MG63 (cell line): Measurements from ENCODE around the gene CDC42EP1. TPM values are rescaled to one million over a fixed set of nuclear protein-coding genes. Genes with fewer than 3 reads are reported as not detected.
A peak's percentile ranks its signal among the peaks of the same experiment; 100 is the strongest.

ENCODE experiments used
- DNase-seq: peaks from one replicate; pipeline ENCODE4 v3.0.0-alpha.2; 2020
- H3K27me3 ChIP-seq: fragments of 250-450 bp; sonication (Bioruptor Pico); 2 replicates; pipeline ENCODE4 v1.5.1; 2020; ENCODE audit warnings: mild to moderate bottlenecking, moderate library complexity
- H3K36me3 ChIP-seq: fragments of 250-450 bp; sonication (Bioruptor Pico); 2 replicates; pipeline ENCODE4 v1.5.1; 2020; ENCODE audit warnings: mild to moderate bottlenecking, moderate library complexity
- H3K4me3 ChIP-seq: fragments of 250-450 bp; sonication (Bioruptor Pico); 2 replicates; pipeline ENCODE4 v1.5.1; 2020; ENCODE audit warnings: mild to moderate bottlenecking, moderate library complexity
- H3K9me3 ChIP-seq: fragments of 250-450 bp; sonication (Bioruptor Pico); 2 replicates; pipeline ENCODE4 v1.5.1; 2020; ENCODE audit warnings: mild to moderate bottlenecking, moderate library complexity
- total RNA-seq: library from RNA; depleted of rRNA; stranded (reverse); fragments of >200 nt; shearing (Covaris generic); gene quantifications from 2 replicates; pipeline ENCODE4 v1.2.3, GENCODE V29; 2014; ENCODE audit warnings: low replicate concordance; rRNA removed

CDC42EP1 gene
- total RNA-seq, 1 experiment from 2014 or later = 38.5 TPM

DNA sequence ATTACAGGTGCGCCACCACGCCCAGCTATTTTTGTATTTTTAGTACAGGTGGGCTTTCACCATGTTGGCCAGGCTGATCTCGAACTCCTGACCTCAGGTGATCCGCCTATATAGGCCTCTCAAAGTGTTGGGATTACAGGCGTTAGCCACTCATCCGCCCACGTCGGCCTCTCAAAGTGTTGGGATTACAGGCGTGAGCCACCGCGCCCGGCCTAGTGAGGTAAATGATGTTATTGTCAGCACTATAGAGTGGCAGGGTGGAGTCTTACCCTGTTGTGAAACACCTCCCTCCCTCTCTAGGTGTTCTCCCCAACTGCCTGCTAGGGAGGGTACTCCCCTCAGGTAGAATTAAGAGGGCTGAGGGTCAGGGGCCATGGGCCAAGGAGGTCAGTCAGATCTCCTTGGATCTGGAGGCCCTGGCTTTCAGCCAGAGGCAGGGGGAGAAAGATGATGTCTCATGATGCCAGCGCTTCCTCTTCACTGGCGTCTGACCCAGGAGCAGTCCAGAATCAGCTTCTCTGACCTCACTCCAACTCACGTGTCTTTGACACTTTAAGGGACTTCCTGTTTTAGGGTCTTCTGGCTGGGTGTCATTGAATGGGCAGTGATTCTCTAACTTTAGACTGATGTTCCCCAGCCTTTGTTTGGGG is 50.3 kb downstream of the CDC42EP1 start:
- Histone ChIP-seq H3K9me3 (no peaks in the 10 kb centered on the region), H3K4me3 (peak overlapping the region; percentile 82)

DNA sequence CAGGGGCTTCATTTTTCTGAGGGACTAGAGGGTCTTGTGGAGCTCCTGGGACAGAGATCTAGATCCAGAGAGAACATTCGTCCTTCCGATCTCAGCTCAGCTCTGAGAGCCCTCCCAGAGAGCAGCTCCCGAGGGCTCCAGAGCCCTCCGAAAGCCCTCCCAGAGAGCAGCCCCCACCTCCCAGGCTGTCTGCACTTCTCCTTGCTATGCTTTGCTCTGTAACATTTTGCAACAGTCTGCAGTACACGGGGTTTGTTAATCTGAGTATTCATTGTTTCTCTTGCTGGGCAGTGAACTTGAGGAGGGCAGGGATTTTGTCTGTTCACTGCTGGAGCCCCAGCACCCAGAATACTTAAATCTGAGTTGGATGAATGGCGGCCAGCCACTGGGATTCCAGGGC is 50.9 kb downstream of the CDC42EP1 start:
- Histone ChIP-seq H3K27me3 (no peaks in the 10 kb centered on the region), H3K9me3 (no peaks in the 10 kb centered on the region), H3K4me3 (no peak overlapping the region), H3K36me3 (peaks cover 13% of the 10 kb centered on the region)
- DNase-seq = no peak

More for the DNA sequence above, 50.3 kb downstream of the CDC42EP1 start:
- Histone ChIP-seq H3K27me3 (no peaks in the 10 kb centered on the region), H3K36me3 (peaks cover 11% of the 10 kb centered on the region)
- no peak for DNase-seq

DNA sequence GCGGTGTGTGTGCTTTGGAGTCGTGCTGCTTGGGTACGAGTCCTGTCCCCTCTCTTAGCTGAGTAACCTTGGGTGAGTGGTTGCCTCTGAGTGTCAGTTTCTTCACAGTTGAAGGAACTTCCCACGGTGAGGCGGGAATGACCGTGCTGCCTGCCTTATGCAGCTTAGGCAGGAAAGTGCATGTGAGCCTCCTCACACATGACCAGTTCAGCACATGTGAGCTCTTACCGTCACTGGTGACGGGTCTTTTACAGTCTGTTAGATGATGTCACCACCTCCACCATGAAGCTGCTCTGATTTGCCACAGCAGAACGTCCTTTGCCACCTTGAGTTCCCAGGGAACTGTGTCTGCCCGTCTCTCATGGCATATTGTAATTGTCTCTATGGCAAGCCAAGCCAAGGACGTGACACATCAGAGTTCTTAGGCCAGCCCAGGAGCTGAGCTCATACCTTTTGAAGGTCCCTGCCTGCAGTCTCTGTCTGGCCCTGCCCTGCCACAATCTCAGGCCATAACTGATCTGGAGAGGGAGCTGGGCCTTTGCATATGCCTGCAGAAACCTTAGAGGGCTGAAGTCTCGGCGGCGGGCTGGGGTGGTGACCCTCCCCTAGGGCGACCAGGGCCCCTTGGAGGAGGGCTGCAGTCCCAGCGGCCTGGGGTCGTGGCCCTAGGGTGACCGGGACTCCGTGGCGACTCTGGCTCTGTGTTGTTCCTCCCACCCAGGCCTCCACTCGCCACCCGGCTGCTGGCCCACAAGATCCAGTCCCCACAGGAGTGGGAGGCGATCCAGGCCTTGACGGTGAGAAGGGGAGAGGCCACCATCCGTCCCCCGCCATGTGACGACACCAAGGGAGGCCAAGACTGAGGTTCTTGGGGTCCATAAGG is 56.2 kb downstream of the CDC42EP1 start:
- H3K9me3 ChIP-seq = no peaks in the 10 kb centered on the region
- H3K27me3 ChIP-seq = no peaks in the 10 kb centered on the region
- peaks cover 20% of the 10 kb centered on the region for H3K36me3 ChIP-seq
- DNase-seq = no peak
- no peak overlapping the region for H3K4me3 ChIP-seq

DNA sequence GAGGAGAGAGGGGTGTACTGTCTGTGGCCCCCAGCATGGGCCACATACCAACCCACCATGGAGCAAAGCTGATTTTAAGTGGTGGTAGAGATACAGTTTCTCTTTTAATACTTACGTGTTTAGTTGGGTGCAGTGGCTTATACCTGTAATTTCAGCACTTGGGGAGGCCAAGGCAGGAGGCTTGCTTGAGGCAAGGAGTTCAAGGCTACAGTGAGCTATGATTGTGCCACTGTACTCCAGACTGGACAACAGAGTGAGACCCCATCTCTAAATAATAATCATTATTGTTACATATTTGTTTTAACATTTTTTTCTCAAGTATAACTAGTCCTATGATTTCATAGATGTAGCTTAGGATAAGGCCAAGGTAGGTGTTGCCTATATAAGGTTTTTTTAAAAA is 57.2 kb downstream of the CDC42EP1 start:
- no peaks in the 10 kb centered on the region for H3K27me3 ChIP-seq
- no peak for DNase-seq
- peaks cover 20% of the 10 kb centered on the region for H3K36me3 ChIP-seq

DNA sequence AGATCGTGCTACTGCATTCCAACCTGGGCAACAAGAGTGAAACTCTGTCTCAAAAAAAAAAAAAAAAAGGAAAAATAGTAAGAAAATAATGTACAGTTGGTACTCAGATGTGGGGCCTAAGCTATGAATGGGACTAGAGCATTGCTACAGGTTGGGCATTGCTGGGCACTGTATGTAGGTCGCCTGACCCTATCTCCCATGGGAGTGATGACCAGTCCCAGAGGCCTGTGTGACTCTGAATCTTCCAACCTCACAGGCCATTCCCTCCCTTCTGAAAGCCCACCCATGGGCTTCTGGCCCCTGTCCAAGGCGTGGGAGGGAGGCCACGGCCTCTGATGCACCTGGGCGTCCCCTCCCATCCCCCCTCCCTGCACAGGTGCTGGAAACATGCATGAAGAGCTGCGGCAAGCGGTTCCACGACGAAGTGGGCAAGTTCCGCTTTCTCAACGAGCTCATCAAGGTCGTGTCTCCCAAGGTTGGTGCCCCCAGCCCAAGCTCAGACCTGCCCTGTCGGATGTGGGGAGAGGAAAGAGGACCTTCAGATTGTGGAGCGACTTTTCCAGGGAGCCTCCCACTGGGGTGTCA is 57.9 kb downstream of the CDC42EP1 start:
- no peaks in the 10 kb centered on the region for H3K27me3 ChIP-seq
- H3K4me3 ChIP-seq = no peak overlapping the region
- H3K9me3 ChIP-seq = no peaks in the 10 kb centered on the region
- no peak for DNase-seq
- H3K36me3 ChIP-seq = peaks cover 20% of the 10 kb centered on the region

More for the DNA sequence above, 57.2 kb downstream of the CDC42EP1 start:
- no peaks in the 10 kb centered on the region for H3K9me3 ChIP-seq
- no peak overlapping the region for H3K4me3 ChIP-seq

DNA sequence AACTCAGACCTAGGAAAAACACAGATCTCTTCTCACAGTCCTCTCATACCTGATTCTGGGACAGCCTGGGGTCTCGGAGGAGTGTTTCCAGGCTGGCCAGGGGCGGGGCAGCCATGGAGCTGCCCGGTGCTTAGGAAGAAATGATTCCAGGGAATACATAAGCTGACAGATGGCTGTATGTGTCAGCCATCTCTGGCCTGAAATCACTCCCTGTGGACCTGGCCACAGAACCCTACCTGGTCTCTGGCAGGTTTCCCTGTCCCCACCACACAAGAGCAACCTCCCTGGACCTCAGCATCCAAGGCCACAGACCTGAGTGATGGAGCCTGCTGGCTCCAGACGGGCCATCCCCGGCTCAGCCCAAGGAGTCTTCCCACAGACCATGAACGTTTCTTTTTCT is 58.4 kb downstream of the CDC42EP1 start:
- no peak for DNase-seq
- Histone ChIP-seq H3K9me3 (no peaks in the 10 kb centered on the region), H3K27me3 (no peaks in the 10 kb centered on the region), H3K36me3 (peaks cover 21% of the 10 kb centered on the region), H3K4me3 (no peak overlapping the region)

Other genes with a start within 250 kb of the CDC42EP1 start
- 0.07 TPM in 1 of 2 replicates, not detected in the other for gene ELFN2, start 133.0 kb upstream of the CDC42EP1 start, total RNA-seq
- gene MFNG, start 74.1 kb upstream of the CDC42EP1 start, total RNA-seq = 0.27 and 0.66 TPM in 2 replicates
- 17.1 and 18.9 TPM in 2 replicates for gene CARD10, start 41.1 kb upstream of the CDC42EP1 start, total RNA-seq
- not detected in 2 replicates for gene LGALS2, start 19.6 kb downstream of the CDC42EP1 start, total RNA-seq
- 13.8 and 33.2 TPM in 2 replicates for gene GGA1, start 48.4 kb downstream of the CDC42EP1 start, total RNA-seq
- 0.95 TPM in 1 of 2 replicates, not detected in the other for gene SH3BP1, start 79.2 kb downstream of the CDC42EP1 start, total RNA-seq
- 18.0 and 24.2 TPM in 2 replicates for gene PDXP, start 98.2 kb downstream of the CDC42EP1 start, total RNA-seq
- gene LGALS1, start 115.2 kb downstream of the CDC42EP1 start, total RNA-seq = 3,913 and 4,947 TPM in 2 replicates
- 61.0 and 111 TPM in 2 replicates for gene NOL12, start 125.9 kb downstream of the CDC42EP1 start, total RNA-seq
- gene TRIOBP, start 136.6 kb downstream of the CDC42EP1 start, total RNA-seq = 154 and 194 TPM in 2 replicates
- gene GCAT, start 247.5 kb downstream of the CDC42EP1 start, total RNA-seq = 23.6 and 39.4 TPM in 2 replicates